PC-3 (cell line): ENCODE measurements around the gene ADAMTS13.

Source experiments
- CTCF ChIP-seq: fragments of 300-600 bp; sonication (generic); conservative IDR thresholded peaks from 2 replicates; pipeline ENCODE4 v1.5.1; 2017; ENCODE audit warnings: antibody characterized with exemption, low read depth, mild to moderate bottlenecking, low read length
- EZH2phosphoT487 ChIP-seq: fragments of 300-600 bp; sonication (generic); IDR thresholded peaks from 2 replicates; pipeline ENCODE4 v1.6.1; 2018; ENCODE audit warnings: mild to moderate bottlenecking, antibody characterized with exemption, low read length, borderline replicate concordance

- TF ChIP-seq CTCF (no peak), EZH2phosphoT487 (no peak)
Observed at GRCh38 chr9:133477461-133477860, 55.3 kb downstream of the ADAMTS13 start.
